Spleen (tissue), 11 donors: Measurements from ENCODE around the gene CSGALNACT2. TPM values are rescaled to one million over a fixed set of nuclear protein-coding genes. Genes with fewer than 3 reads are reported as not detected.

Source experiments
- DNase-seq: peaks from one replicate; pipeline ENCODE4 v3.0.0-alpha.2; 2020
- H3K27ac ChIP-seq, 8 donors: fragments of 200-600 bp; sonication (generic) in 7 of 8; 1 replicate in 4 of 8; 2 replicates in 4 of 8; pipeline versions ENCODE4 v1.5.0 to v1.8.0; 2016 to 2021; ENCODE audit warnings: inconsistent platforms in 4 of 8, mild to moderate bottlenecking in 4 of 8, moderate library complexity in 1 of 8
- H3K27me3 ChIP-seq, 7 donors: fragments of 200-600 bp; sonication (generic) in 6 of 7; replicated peaks in 1 of 7; 1 replicate in 4 of 7; 2 replicates in 3 of 7; pipeline versions ENCODE4 v1.5.0 to v1.8.0; 2016 to 2021; ENCODE audit warnings: inconsistent platforms in 3 of 7, mild to moderate bottlenecking in 1 of 7
- H3K36me3 ChIP-seq, 6 donors: fragments of 200-600 bp; sonication (generic) in 5 of 6; 1 replicate in 4 of 6; 2 replicates in 2 of 6; pipeline versions ENCODE4 v1.5.0 to v1.8.0; 2016 to 2021; ENCODE audit warnings: inconsistent platforms in 2 of 6
- H3K4me1 ChIP-seq, 6 donors: fragments of 200-600 bp; sonication (generic) in 5 of 6; 1 replicate in 3 of 6; 2 replicates in 3 of 6; pipeline versions ENCODE4 v1.5.0 to v1.8.0; 2016 to 2021; ENCODE audit warnings: inconsistent platforms in 3 of 6
- H3K4me3 ChIP-seq, 8 donors: fragments of 200-600 bp; sonication (generic) in 7 of 8; 1 replicate in 4 of 8; 2 replicates in 4 of 8; pipeline versions ENCODE4 v1.5.0 to v1.8.0; 2016 to 2021; ENCODE audit warnings: inconsistent platforms in 4 of 8, mild to moderate bottlenecking in 4 of 8, moderate library complexity in 2 of 8
- H3K9me3 ChIP-seq, 8 donors: fragments of 200-600 bp; sonication (generic) in 7 of 8; 1 replicate in 4 of 8; 2 replicates in 4 of 8; pipeline versions ENCODE4 v1.5.0 to v1.8.0; 2016 to 2021; ENCODE audit warnings: inconsistent platforms in 4 of 8
- POLR2A ChIP-seq, 3 donors: fragments of 450-650 bp; IDR thresholded peaks; one replicate each; pipeline ENCODE4 v1.5.1; 2017; ENCODE audit warnings: antibody characterized with exemption in 3 of 3, mild to moderate bottlenecking in 1 of 3
- POLR2AphosphoS5 ChIP-seq, 3 donors: sonication (generic); formaldehyde crosslinking; IDR thresholded peaks; one replicate each; pipeline ENCODE4 v1.5.1; 2017; ENCODE audit warnings: antibody characterized with exemption in 3 of 3
- WGBS, 5 donors: extraction: QIAGEN DNeasy Blood & Tissue Kit in 3 of 5; methylation state at CpG; one replicate each; pipeline versions ENCODE4 v1.1.5 to v1.1.7; 2013 to 2018; 5-methylcytosine and 5-hydroxymethylcytosine counted together
- intact Hi-C: fragments of 100-400 bp; cut with DNase I; formaldehyde crosslinking; loops from one replicate; pipeline ENCODE4 v1.15.0; 2023; ENCODE audit warnings: low total_unique reads
- polyA plus RNA-seq, 3 donors: library from polyadenylated mRNA; stranded (reverse); fragments of 200-250 nt; gene quantifications; one replicate each; pipeline ENCODE4 v1.2.1, GENCODE V29; 2013
- total RNA-seq, 7 donors: library from RNA; depleted of rRNA in 3 of 7; stranded (reverse); fragments of >200 nt in 3 of 7; fragmentation: NEBNext Ultra II Directional in 4 of 7; extraction: Animal tissue kit (Norgen Biotek cat#: 25700) in 4 of 7; gene quantifications; one replicate each; pipeline versions ENCODE4 v1.1.0 to v1.2.1, GENCODE V29; 2016 to 2021
- TF ChIP-seq, protein P1 (sequence below), 11 experiments: fragments of 200-600 bp in 7 of 11; fragments of 450-650 bp in 4 of 11; sonication (generic) in 4 of 11; IDR thresholded peaks in 8 of 11; conservative IDR thresholded peaks in 3 of 11; 1 replicate in 7 of 11; 2 replicates in 4 of 11; pipeline versions ENCODE4 v1.4.0 to v1.8.0; 2016 to 2021; ENCODE audit warnings: antibody characterized with exemption in 11 of 11, inconsistent platforms in 4 of 11, mild to moderate bottlenecking in 1 of 11
- donor health status: healthy with polysubstance abuse.
- donor health status: DM: no; HTN: no; CAD: no; lungs with moderate emphysema.
- donor health status: DM: no; HTN: no; CAD: no.
- donor health status: Bipolar disorder and iron deficiency.
- donor health status: healthy.
- donor health status: DM: no; HTN: no; CAD: no.
- donor health status: DM: yes; HTN: yes; CAD: no.

The CSGALNACT2 gene
- total and polyA plus RNA-seq, 10 donors = 8.1 to 77.1 (median 34.2) TPM

DNA sequence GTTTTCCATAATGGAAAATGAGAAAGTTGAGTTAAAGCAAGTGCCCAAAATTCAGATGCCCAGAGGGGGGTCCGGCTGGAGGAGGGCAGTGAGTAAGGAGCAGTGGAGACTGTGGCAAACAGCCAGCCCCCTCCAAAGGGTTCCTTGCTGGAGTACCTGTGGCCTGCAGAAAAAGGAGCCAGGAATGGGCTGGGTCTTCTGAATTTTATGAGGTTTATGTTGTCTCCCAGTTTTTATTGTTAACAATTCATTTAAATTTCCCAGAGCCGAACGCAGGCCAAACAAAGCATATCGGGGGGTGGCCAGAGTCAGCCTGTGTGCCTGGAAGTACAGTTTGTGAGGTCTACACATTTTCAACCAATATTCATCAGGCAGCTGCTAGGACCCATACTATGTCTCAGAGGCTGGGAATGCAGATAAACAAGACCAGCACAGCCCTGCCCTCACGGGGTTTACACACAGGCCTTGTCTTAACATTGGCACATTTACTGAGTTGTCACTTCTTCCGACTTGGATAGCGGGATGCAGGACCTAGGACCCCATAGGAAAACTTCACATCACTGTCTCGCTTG is 12.9 kb upstream of the CSGALNACT2 start:
- TF ChIP-seq POLR2AphosphoS5 (IDR thresholded peaks at IDR 0.05) = no peak
- TF ChIP-seq, protein P1, sequence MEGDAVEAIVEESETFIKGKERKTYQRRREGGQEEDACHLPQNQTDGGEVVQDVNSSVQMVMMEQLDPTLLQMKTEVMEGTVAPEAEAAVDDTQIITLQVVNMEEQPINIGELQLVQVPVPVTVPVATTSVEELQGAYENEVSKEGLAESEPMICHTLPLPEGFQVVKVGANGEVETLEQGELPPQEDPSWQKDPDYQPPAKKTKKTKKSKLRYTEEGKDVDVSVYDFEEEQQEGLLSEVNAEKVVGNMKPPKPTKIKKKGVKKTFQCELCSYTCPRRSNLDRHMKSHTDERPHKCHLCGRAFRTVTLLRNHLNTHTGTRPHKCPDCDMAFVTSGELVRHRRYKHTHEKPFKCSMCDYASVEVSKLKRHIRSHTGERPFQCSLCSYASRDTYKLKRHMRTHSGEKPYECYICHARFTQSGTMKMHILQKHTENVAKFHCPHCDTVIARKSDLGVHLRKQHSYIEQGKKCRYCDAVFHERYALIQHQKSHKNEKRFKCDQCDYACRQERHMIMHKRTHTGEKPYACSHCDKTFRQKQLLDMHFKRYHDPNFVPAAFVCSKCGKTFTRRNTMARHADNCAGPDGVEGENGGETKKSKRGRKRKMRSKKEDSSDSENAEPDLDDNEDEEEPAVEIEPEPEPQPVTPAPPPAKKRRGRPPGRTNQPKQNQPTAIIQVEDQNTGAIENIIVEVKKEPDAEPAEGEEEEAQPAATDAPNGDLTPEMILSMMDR (IDR thresholded peaks at IDR 0.05 in 8 of 11, conservative IDR thresholded peaks at IDR 0.05 in 3 of 11) = no peak
- no peak for TF ChIP-seq POLR2A (IDR thresholded peaks at IDR 0.05)
- no peaks in the 10 kb centered on the region for H3K36me3 ChIP-seq

DNA sequence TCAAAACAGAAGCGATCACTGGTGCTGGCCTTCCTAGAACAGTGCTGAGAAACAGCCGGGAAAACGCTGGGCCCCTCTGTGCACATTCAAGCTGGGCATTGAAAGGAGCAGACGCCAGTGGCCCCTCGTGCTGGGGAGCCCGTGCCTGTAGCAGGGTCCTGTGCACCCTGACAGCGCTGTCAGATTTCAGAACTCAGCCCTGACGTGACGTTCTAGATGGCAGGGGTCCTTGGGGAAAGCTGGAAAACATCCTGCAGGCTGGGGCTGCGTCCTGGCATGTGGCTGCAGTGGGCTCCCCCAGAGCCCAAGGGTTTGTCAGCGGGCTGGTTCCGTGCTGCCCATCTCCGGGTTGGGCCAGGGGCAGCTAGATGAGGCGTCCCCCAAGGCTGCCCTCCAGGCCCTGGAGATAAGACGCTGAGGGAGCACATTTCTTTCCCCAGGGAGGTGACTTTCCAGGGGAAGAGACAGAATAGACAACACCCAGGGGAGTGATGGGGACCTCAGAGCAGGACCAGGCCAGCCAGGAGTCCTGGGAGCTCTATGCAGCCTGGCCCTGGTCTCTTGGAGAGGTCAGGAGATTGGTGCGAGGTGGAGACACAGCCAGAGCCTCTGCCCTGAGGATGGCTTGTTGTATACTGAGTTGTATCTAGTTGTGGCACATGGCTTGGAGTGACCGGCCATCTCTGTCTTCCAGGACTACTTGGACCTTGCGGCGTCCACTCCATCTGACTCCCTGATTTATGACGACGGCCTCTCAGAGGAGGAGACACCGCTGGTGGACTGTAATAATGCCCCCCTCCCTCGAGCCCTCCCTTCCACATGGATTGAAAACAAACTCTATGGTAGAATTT is 12.1 kb upstream of the CSGALNACT2 start:
- H3K4me1 ChIP-seq = peaks cover 9 to 47% (median 14%) of the 10 kb centered on the region in 6 donors
- no peaks in the 10 kb centered on the region for H3K9me3 ChIP-seq
- no peak overlapping the region for H3K4me3 ChIP-seq
- H3K27ac ChIP-seq = peak overlapping the region in 1 of 8 donors; percentile 64
- peak; percentile 69 for DNase-seq
- intact Hi-C loops = no loop called here
- WGBS, 5 donors = 87 to 92% (median 88%) methylated on average over 15 to 23 of the region's 23 CpGs
- no peaks in the 10 kb centered on the region for H3K27me3 ChIP-seq
- no peaks in the 10 kb centered on the region for H3K36me3 ChIP-seq
- TF ChIP-seq, protein P1 (IDR thresholded peaks at IDR 0.05 in 8 of 11, conservative IDR thresholded peaks at IDR 0.05 in 3 of 11) = no peak
- TF ChIP-seq POLR2AphosphoS5 (IDR thresholded peaks at IDR 0.05) (no peak), POLR2A (IDR thresholded peaks at IDR 0.05) (no peak)

More for the DNA sequence above, 12.9 kb upstream of the CSGALNACT2 start:
- H3K27ac ChIP-seq = no peak overlapping the region
- intact Hi-C loops = no loop called here
- 90 to 97% (median 95%) methylated on average over 8 of the region's 8 CpGs for WGBS, 5 donors
- peak; percentile 61 for DNase-seq
- H3K9me3 ChIP-seq = no peaks in the 10 kb centered on the region
- H3K4me3 ChIP-seq = no peak overlapping the region
- peaks cover 10 to 54% (median 21%) of the 10 kb centered on the region in 6 donors for H3K4me1 ChIP-seq
- no peaks in the 10 kb centered on the region for H3K27me3 ChIP-seq

DNA sequence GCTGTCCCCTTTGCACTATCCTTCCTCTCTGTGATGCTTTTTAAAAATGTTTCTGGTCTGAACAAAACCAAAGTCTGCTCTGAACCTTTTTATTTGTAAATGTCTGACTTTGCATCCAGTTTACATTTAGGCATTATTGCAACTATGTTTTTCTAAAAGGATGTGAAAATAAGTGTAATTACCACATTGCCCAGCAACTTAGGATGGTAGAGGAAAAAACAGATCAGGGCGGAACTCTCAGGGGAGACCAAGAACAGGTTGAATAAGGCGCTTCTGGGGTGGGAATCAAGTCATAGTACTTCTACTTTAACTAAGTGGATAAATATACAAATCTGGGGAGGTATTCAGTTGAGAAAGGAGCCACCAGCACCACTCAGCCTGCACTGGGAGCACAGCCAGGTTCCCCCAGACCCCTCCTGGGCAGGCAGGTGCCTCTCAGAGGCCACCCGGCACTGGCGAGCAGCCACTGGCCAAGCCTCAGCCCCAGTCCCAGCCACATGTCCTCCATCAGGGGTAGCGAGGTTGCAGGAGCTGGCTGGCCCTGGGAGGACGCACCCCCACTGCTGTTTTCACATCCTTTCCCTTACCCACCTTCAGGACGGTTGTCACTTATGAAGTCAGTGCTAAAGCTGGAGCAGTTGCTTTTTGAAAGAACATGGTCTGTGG is 11.4 kb upstream of the CSGALNACT2 start:
- Histone ChIP-seq H3K36me3 (no peaks in the 10 kb centered on the region), H3K27ac (peak overlapping the region in 3 of 8 donors; percentile 18 to 64 (median 44)), H3K27me3 (no peaks in the 10 kb centered on the region), H3K9me3 (no peaks in the 10 kb centered on the region), H3K4me1 (peaks cover 4 to 39% (median 9%) of the 10 kb centered on the region in 6 donors), H3K4me3 (no peak overlapping the region)
- 51 to 73% (median 67%) methylated on average over 7 of the region's 7 CpGs for WGBS, 5 donors
- TF ChIP-seq, protein P1 (IDR thresholded peaks at IDR 0.05 in 8 of 11, conservative IDR thresholded peaks at IDR 0.05 in 3 of 11) = no peak
- TF ChIP-seq POLR2AphosphoS5 (IDR thresholded peaks at IDR 0.05) = no peak
- TF ChIP-seq POLR2A (IDR thresholded peaks at IDR 0.05) = no peak
- intact Hi-C loops = no loop called here
- DNase-seq = peak; percentile 77
